NCI-H510A (cell line): ENCODE measurements around the gene UBALD2.
"Not testable (repeated sequence)": the region's sequence is repeated elsewhere in the genome, so short reads cannot be mapped to it uniquely, and the experiment has no call there.

Experiments
- DNase-seq: peaks from one replicate; lab custom pipeline; 2025; lab: John Stamatoyannopoulos, UW

UBALD2 gene

DNA sequence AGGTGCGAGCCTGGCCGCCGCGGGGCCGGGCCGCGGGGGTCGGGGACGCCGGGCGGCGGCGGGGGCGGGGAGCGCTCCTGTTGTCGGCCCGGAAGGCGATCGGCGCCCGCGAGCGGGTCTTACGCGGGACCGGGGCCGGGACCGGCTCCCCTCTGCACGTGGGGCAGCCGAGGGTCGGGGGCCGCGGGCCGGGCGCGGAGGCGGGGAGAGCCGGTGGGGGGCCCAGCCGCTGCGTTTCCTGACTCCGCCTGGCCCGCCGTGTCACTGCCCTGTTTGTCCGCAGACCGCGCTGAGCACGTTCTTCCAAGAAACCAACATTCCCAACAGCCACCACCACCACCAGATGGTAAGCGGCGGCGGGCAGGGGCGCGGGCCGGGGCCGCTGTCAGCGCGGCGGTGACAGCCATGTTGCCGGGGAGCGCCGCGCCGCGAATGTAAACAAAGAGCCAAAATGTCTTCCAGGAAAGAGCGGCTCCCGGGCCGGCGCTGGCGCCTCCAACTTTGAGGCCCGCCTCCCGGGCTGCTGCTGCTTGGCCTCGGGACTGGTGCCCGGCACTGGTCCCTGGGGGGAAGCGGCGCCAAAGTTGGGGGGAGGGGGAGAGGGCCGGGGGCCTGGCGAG is 586 bp downstream of the UBALD2 start:
- DNase-seq = no peak

GRCh38 chr17:76266244-76266938 is 1.2 kb downstream of the UBALD2 start:
- no peak for DNase-seq

- no peak for DNase-seq
These were observed 2.0 kb downstream of the UBALD2 start for GRCh38 chr17:76267051-76267576.

DNA sequence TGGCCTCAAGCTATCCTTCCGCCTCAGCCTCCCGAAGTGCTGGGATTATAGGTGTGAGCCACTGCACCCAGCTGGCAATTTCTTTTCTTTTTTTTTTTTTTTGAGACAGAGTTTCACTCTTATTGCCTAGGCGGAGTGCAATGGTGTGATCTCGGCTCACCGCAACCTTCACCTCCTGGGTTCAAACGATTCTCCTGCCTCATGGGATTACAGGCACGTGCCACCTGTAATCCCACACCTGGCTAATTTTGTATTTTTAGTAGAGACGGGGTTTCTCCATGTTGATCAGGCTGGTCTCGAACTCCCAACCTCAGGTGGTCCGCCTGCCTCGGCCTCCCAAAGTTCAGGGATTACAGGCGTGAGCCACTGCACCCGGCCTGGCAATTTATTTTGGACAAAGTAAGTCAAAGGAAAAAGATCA is 2.4 kb downstream of the UBALD2 start:
- not testable (repeated sequence) for DNase-seq

DNA sequence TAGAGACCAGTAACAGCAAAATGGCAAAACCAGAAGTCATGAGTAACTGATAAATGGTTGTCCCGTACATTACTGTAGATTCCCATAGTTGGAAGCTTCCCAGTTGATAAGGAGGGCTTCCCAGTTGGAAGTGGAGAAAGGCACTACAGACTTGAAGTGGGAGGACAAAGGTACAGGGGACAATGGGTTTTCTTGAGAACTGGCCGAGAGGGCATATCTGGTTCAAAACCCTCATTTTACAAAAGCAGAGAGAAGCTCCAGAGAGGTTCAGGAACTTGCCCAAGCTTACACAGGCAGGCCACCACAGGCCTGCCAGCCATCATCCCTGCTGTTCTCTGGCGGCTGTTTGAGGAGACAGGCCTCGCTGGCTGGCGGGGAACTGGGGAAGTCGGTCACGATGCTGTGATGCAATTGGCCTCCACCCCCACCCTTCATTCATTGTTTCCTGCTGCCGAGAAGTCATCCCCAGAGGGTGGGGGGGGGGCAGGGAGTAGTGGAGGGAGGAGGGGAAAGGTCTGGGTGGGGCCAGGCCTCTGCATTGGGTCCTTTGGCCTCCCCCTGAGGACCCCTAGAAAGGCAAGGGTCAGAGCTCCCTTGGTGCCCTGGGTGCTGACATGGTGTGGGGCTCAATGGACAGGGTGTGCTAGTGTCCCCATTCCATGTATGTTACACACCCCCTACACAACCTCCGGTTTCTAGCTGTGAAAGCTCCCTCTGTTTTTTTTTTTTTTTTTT is 3.0 kb downstream of the UBALD2 start:
- DNase-seq = no peak

GRCh38 chr17:76268991-76269981 is 4.1 kb downstream of the UBALD2 start:
- DNase-seq = no peak

DNA sequence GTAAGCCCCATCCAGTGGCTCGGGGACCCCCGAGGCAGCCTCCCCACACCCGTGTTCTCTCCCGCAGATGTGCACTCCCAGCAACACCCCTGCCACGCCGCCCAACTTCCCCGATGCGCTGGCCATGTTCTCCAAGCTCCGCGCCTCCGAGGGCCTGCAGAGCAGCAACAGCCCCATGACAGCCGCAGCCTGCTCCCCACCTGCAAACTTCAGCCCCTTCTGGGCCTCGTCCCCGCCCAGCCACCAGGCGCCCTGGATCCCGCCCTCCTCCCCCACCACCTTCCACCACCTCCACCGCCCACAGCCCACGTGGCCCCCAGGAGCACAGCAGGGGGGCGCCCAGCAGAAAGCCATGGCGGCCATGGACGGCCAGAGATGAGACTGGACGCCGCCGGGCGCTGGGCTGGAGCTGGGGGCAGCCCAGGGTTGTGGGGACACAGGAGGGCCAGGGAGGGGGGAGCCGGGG is 5.0 kb downstream of the UBALD2 start:
- DNase-seq = no peak

- no peak for DNase-seq
These were observed 5.9 kb downstream of the UBALD2 start for GRCh38 chr17:76270770-76271668.

DNA sequence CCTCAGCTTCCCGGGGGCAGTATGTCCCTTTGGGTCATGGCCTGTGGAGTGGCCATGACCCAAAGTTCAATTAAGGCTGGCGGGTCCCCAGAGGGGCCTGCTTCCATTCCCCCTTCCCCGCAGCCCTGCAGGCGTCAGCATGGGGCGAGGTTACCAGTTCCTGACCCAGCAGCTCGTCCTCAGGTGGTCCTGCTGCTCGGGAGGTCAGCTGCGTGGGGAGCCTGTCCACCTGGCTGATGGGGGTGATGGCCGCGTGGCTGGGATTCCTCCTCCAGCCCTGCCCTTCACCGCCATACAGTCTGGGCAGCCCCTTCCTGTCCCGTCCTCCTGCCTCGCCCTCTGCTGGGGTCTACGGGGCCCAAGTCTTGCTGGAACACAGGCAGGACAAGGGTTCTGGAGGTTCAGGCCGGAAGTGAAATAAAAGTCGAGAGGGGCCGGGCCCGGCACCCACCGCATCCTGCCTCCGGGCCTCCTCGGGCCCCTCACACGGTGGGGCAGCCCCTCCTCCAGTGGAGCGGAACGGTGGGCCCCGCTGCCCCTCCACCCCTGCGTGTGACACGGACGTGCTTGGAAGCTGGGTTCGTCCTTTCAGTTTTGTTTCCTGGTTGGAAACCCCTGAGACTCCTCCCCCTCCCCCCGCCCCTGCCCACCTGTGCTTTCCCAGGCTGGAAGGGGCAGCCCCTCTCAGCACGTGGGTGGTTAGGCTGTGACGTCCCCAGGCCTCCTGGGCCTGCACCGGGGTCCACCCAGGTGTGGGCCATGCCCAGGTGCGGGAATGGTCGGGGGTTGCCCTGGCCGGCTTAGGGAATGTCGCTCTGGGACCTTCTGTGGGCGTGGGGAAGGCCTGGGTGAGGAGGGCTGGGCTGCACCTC is 6.8 kb downstream of the UBALD2 start:
- no peak for DNase-seq

DNA sequence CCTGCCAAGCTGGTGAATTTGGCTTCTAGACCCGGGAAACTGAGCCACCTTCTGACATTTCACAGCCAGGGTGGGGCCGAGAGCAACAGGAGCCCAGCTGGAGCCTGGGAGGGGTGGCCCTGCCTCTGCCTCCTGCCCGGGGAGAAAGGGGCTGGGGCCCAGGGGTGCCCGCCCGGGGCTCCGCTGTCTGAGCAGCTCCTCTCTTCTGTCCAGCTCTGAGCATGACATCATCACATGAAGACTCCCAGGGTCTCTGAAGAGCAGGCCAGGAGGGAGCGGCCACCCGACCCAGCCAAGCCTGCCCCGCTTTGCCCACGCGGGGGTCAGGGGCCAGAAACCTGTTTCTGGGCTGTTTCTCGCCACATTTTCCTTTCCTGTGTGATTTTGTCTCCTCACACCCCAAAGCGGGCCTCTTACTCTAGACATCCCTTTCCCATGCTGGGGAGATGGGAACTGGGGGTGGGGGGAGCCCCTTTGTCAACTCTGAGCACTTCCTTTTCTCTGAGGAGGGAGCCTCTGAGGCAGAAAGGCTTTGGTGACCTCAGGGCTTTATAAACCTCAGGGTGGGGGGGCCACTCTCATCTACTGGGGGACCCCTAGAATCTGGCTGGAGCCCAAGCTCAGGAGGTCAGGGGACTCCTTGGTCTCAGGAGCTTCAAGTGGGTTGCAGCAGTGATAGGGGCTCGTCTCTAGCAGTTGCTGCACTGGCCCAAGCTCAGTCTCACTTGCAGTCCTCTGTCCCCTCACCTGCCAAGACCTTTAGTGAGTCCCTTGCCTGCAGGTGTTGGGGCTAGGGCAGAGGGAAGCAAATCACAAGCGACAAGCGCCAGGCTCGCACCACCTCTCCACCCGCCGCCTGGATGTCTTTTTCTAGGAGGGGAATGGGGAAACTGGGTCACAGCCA is 7.6 kb downstream of the UBALD2 start:
- no peak for DNase-seq

GRCh38 chr17:76273445-76274111 is 8.4 kb downstream of the UBALD2 start:
- no peak for DNase-seq

- no peak for DNase-seq
These were observed 9.2 kb downstream of the UBALD2 start for GRCh38 chr17:76274112-76274956.

DNA sequence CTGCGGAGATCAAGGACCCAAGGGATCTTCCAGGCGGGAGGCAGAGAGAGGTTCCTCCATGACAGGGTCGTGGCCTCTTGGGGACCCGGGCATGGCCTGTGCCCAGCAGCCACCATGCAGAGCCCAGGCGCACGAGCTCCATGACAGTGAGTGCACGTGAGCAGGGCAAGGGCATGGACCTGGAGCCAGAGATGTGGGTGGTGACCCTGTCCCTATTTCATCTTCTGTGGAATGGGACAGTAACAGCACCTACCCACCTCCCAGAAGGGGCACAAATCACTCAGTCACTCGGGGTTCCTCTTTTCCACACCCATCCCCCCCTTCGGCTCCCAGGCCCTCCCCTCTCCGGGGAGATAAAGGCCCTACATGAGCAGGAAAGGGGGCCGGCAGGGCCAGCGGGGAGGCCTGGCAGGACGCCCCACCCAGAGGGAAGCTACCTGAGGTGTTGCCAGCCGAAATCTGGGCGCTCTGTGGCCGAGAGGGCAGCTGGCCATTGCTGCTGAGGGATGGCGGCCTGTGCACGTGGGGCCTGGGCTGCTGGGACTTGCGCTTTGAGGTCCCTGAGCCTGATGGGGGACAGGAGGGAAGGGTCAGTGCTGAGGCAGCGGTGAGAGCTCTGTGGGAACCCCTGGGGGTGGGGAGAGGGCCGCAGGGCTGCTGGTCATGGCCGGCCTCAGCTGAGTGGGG is 10.4 kb downstream of the UBALD2 start:
- DNase-seq = no peak

GRCh38 chr17:76276069-76276431 is 10.9 kb downstream of the UBALD2 start:
- no peak for DNase-seq

GRCh38 chr17:76276461-76277299 is 11.5 kb downstream of the UBALD2 start:
- DNase-seq = no peak
